Measurements from ENCODE around the gene COX5A. TPM values are rescaled to one million over a fixed set of nuclear protein-coding genes. Genes with fewer than 3 reads are reported as not detected.

COX5A gene
- total and polyA plus RNA-seq, 2 of the 13 experiments (the other 11 are each of a cell fraction or from before 2014, with no cell fraction given), result 158 to 218 TPM

GRCh38 chr15:74872702-74873035, 65.2 kb downstream of the COX5A start (continued):
- no peak for TF ChIP-seq SRSF4 (IDR thresholded peaks at IDR 0.05; ENCODE audit: low read depth, low read length, poor library complexity, severe bottlenecking)
- TF ChIP-seq TSC22D2 (CRISPR knock-in tag; IDR thresholded peaks at IDR 0.05; ENCODE audit: borderline replicate concordance), result no peak
- TF ChIP-seq SP5 (CRISPR knock-in tag; IDR thresholded peaks at IDR 0.05; ENCODE audit: borderline replicate concordance, low read depth), result 0 out of 2 replicates have a peak, but pooled peaks have one; percentile 5
- 0 out of 2 replicates have a peak, but pooled peaks have one; percentile 22 for TF ChIP-seq ZNF605 (CRISPR knock-in tag; IDR thresholded peaks at IDR 0.05)
- TF ChIP-seq ZNF484 (CRISPR knock-in tag; IDR thresholded peaks at IDR 0.05; ENCODE audit: borderline replicate concordance, low read depth), result no peak
- TF ChIP-seq FOXJ3 (CRISPR knock-in tag; IDR thresholded peaks at IDR 0.05; ENCODE audit: borderline replicate concordance), result no peak
- TF ChIP-seq ZNF224 (CRISPR knock-in tag; IDR thresholded peaks at IDR 0.05), result 0 out of 2 replicates have a peak, but pooled peaks have one; percentile 55
- TF ChIP-seq, protein P1, sequence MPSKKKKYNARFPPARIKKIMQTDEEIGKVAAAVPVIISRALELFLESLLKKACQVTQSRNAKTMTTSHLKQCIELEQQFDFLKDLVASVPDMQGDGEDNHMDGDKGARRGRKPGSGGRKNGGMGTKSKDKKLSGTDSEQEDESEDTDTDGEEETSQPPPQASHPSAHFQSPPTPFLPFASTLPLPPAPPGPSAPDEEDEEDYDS (CRISPR knock-in tag; IDR thresholded peaks at IDR 0.05), result peak; percentile 66
- 0 out of 2 replicates have a peak, but pooled peaks have one; percentile 4 for TF ChIP-seq GFI1 (CRISPR knock-in tag; IDR thresholded peaks at IDR 0.05; ENCODE audit: borderline replicate concordance)
- TF ChIP-seq, protein P2, sequence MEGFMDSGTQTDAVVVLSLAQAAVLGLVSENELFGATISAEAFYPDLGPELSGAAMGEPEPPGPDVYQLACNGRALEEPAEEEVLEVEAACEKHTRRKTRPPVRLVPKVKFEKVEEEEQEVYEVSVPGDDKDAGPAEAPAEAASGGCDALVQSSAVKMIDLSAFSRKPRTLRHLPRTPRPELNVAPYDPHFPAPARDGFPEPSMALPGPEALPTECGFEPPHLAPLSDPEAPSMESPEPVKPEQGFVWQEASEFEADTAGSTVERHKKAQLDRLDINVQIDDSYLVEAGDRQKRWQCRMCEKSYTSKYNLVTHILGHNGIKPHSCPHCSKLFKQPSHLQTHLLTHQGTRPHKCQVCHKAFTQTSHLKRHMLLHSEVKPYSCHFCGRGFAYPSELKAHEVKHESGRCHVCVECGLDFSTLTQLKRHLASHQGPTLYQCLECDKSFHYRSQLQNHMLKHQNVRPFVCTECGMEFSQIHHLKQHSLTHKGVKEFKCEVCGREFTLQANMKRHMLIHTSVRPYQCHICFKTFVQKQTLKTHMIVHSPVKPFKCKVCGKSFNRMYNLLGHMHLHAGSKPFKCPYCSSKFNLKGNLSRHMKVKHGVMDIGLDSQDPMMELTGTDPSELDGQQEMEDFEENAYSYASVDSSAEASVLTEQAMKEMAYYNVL (CRISPR knock-in tag; IDR thresholded peaks at IDR 0.05; ENCODE audit: borderline replicate concordance), result 0 out of 2 replicates have a peak, but pooled peaks have one; percentile 8
- no peak for TF ChIP-seq ZNF563 (CRISPR knock-in tag; IDR thresholded peaks at IDR 0.05)
- TF ChIP-seq POGZ (CRISPR knock-in tag; IDR thresholded peaks at IDR 0.05), result 0 out of 2 replicates have a peak, but pooled peaks have one; percentile 9
- 0 out of 2 replicates have a peak, but pooled peaks have one; percentile 65 for TF ChIP-seq CAMTA2 (CRISPR knock-in tag; IDR thresholded peaks at IDR 0.05; ENCODE audit: borderline replicate concordance)
- TF ChIP-seq ARHGAP35 (CRISPR knock-in tag; IDR thresholded peaks at IDR 0.05; ENCODE audit: borderline replicate concordance), result 0 out of 2 replicates have a peak, but pooled peaks have one; percentile 35
- TF ChIP-seq SNAI1 (CRISPR knock-in tag; IDR thresholded peaks at IDR 0.05; ENCODE audit: borderline replicate concordance), result 0 out of 2 replicates have a peak, but pooled peaks have one; percentile 47
- no peak for TF ChIP-seq ZNF510 (CRISPR knock-in tag; IDR thresholded peaks at IDR 0.05; ENCODE audit: low read depth)
- no peak for TF ChIP-seq ARNTL (CRISPR knock-in tag; IDR thresholded peaks at IDR 0.05)
- no peak for TF ChIP-seq SKIL (CRISPR knock-in tag; IDR thresholded peaks at IDR 0.05; ENCODE audit: borderline replicate concordance)
- TF ChIP-seq ZNF17 (CRISPR knock-in tag; IDR thresholded peaks at IDR 0.05), result no peak
- no peak for TF ChIP-seq ZMYM2 (CRISPR knock-in tag; IDR thresholded peaks at IDR 0.05)

Measured in HepG2 (cell line).